LNCaP clone FGC (cell line): ENCODE data around the gene C6orf89.
"Not testable (repeated sequence)": the region's sequence is repeated elsewhere in the genome, so short reads cannot be mapped to it uniquely, and the experiment has no call there.

Source experiments
- DNase-seq: peaks from one replicate; pipeline ENCODE4 v3.0.0-alpha.2; 2011; ENCODE audit warnings: low read depth
- H3K4me3 ChIP-seq: 2 replicates; pipeline ENCODE4 v1.5.1; 2011; ENCODE audit warnings: mild to moderate bottlenecking, low read depth, low read length, control low read depth
- TF ChIP-seq, protein P1 (sequence below): IDR thresholded peaks from 2 replicates; pipeline ENCODE4 v1.5.1; 2012; ENCODE audit warnings: mild to moderate bottlenecking; ENCODE audit not compliant: control insufficient read depth, insufficient read depth; ENCODE audit errors: extremely low read depth

Gene C6orf89

DNA sequence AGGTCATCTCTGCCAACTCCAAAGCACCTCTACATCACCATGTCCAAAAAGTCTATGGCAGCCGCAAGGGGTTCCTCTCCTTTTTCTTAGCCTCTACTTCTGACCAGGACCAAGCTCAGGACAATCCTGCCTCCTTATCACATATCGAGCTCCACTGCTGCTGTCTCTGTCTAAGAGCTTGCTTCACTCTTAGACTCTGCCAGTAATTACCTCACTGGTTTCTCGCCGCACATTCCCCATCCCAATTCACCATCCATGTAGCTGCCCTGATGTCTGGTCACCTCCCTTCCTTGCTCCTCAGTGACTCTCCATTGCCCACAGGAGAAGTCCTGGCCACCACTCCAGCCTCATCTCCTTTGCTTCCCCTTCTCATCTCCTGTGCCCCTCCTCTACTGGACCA, 44.7 kb downstream of the C6orf89 start:
- TF ChIP-seq, protein P1, sequence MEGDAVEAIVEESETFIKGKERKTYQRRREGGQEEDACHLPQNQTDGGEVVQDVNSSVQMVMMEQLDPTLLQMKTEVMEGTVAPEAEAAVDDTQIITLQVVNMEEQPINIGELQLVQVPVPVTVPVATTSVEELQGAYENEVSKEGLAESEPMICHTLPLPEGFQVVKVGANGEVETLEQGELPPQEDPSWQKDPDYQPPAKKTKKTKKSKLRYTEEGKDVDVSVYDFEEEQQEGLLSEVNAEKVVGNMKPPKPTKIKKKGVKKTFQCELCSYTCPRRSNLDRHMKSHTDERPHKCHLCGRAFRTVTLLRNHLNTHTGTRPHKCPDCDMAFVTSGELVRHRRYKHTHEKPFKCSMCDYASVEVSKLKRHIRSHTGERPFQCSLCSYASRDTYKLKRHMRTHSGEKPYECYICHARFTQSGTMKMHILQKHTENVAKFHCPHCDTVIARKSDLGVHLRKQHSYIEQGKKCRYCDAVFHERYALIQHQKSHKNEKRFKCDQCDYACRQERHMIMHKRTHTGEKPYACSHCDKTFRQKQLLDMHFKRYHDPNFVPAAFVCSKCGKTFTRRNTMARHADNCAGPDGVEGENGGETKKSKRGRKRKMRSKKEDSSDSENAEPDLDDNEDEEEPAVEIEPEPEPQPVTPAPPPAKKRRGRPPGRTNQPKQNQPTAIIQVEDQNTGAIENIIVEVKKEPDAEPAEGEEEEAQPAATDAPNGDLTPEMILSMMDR: no peak
- no peak for DNase-seq
- no peak overlapping the region for H3K4me3 ChIP-seq

GRCh38 chr6:36933102-36933501, 47.4 kb downstream of the C6orf89 start:
- TF ChIP-seq, protein P1: no peak
- no peak overlapping the region for H3K4me3 ChIP-seq
- DNase-seq: no peak

GRCh38 chr6:36933519-36933918, 47.8 kb downstream of the C6orf89 start:
- H3K4me3 ChIP-seq: no peak overlapping the region
- TF ChIP-seq, protein P1: no peak
- no peak for DNase-seq

- DNase-seq: no peak
Measured at GRCh38 chr6:36934901-36935300, 49.1 kb downstream of the C6orf89 start.

GRCh38 chr6:36936824-36937223, 51.1 kb downstream of the C6orf89 start:
- H3K4me3 ChIP-seq: no peak overlapping the region
- DNase-seq: no peak
- TF ChIP-seq, protein P1: no peak

More at GRCh38 chr6:36934901-36935300, 49.1 kb downstream of the C6orf89 start:
- TF ChIP-seq, protein P1: no peak
- H3K4me3 ChIP-seq: no peak overlapping the region

- TF ChIP-seq, protein P1: no peak
- no peak for DNase-seq
- H3K4me3 ChIP-seq: no peak overlapping the region
Measured at GRCh38 chr6:36937896-36938295, 52.1 kb downstream of the C6orf89 start.

- TF ChIP-seq, protein P1: no peak
- no peak overlapping the region for H3K4me3 ChIP-seq
- no peak for DNase-seq
Measured at GRCh38 chr6:36938536-36938935, 52.8 kb downstream of the C6orf89 start.

GRCh38 chr6:36939005-36939404, 53.3 kb downstream of the C6orf89 start:
- DNase-seq, H3K4me3 ChIP-seq: not testable (repeated sequence)
